HFF-Myc (cell line): ENCODE results near the gene CRELD2.

Source experiments
- DNase-seq: peaks from one replicate; pipeline ENCODE4 v3.0.0-alpha.2; 2011; ENCODE audit warnings: low read depth; ENCODE audit errors: extremely low read depth
- H3K4me3 ChIP-seq: replicated peaks from 2 replicates; pipeline ENCODE4 v1.5.1; 2011; ENCODE audit warnings: low read depth, mild to moderate bottlenecking, control low read depth, low read length
- TF ChIP-seq, protein P1 (sequence below): IDR thresholded peaks from 2 replicates; pipeline ENCODE4 v1.5.1; 2012; ENCODE audit warnings: mild to moderate bottlenecking, low read depth, low read length, control low read depth; ENCODE audit errors: missing control alignments

Gene CRELD2

DNA sequence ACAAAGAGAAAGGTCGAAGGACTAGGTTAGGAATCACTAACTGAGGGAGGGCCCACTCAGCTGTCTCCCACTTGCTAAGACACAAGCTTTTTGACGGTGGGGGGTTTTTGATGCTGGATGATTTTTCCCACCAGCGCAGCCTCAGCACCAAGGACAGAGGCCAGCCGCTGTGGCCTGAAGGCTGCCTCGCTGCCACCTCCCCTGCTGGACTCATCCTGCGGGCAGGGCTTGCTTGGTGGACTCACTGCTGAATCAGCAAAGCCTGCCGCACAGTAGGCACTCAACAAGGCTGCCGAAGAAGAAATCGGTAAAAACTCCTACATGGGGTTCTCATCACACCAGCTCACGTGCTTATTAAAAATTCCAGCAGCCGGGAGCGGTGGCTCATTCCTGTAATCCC lies 2.8 kb upstream of the CRELD2 start:
- TF ChIP-seq, protein P1, sequence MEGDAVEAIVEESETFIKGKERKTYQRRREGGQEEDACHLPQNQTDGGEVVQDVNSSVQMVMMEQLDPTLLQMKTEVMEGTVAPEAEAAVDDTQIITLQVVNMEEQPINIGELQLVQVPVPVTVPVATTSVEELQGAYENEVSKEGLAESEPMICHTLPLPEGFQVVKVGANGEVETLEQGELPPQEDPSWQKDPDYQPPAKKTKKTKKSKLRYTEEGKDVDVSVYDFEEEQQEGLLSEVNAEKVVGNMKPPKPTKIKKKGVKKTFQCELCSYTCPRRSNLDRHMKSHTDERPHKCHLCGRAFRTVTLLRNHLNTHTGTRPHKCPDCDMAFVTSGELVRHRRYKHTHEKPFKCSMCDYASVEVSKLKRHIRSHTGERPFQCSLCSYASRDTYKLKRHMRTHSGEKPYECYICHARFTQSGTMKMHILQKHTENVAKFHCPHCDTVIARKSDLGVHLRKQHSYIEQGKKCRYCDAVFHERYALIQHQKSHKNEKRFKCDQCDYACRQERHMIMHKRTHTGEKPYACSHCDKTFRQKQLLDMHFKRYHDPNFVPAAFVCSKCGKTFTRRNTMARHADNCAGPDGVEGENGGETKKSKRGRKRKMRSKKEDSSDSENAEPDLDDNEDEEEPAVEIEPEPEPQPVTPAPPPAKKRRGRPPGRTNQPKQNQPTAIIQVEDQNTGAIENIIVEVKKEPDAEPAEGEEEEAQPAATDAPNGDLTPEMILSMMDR = no peak
- no peak for DNase-seq
- H3K4me3 ChIP-seq = no peak overlapping the region

DNA sequence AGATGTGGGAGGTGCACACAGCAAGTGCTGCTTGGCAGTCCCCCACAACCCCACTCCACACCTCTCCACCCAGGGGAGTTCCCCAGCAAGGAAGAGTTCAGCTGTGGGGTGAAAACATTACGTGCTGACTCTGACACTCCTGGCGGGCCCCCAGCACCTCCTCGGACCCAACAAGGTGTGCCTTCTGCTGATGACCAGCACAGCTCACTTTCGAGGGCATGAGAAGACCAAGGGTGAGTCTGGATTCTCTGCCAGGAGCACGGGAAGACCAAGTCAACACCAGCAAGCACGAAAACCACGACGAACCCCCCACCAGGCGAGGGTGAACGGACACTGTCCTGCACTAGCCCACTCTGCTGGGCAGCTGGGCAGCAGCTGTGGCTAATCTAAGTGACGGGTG lies 1.6 kb upstream of the CRELD2 start:
- TF ChIP-seq, protein P1 = no peak
- H3K4me3 ChIP-seq = peak overlapping the region; percentile 80
- DNase-seq = no peak

DNA sequence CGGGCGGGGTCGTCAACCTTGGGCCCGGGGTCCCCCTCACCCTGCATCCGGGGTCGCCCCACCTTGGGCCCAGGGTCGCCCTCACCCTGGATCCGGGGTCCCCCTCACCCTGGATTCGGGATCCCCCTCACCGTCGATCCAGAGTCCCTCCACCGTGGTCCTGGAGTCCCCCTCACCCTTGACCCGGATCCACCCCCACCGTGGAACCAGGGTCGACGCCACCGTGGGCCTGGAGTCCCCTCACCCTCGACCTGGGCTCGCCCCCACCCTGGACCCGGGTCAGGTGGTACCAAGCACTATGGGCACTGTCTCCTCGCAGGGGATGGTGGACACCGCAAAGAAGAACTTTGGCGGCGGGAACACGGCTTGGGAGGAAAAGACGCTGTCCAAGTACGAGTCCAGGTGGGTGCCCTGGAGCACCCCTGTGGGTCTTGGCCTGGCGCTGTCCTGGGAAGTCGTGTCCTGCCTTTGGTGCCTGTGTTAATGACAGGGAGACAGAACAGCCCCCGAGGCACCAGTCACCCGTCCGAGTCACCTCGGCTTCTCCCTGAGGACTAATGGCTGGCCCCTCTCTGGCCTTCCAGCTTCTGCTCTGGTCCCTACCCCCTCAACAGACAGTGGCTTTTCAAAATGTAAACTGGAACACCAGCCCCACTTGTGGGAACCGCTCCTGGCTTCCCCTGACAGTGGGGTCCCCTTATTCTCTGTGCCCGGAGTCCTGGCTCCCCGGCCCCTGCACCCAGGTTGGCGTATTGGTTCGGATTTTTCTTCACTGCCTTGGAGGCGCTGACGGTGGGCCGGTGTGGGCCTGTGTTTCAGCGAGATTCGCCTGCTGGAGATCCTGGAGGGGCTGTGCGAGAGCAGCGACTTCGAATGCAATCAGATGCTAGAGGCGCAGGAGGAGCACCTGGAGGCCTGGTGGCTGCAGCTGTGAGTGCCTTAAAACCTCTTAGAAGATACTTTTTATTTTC lies 762 bp downstream of the CRELD2 start:
- DNase-seq = no peak
- H3K4me3 ChIP-seq = peak overlapping the region; percentile 80

DNA sequence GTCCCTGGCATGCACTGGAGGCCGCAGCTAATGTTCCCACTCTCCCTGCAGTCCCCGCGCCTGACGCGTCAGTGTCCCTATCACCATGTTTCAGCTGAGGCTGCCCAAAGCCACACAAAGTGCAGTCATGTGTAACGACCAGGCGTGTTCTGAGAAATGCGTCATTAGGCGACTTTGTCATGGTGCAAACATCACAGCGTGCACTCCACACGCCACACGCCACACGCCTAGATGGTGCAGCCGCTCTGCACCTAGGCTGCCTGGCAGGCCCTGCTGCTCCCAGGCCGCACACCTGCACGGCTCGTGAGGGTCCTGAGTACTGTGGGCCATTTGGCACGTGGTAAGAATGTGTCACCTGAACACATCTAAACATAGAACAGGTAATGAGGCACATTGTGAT lies 2.4 kb downstream of the CRELD2 start:
- H3K4me3 ChIP-seq = no peak overlapping the region
- TF ChIP-seq, protein P1 = no peak
- DNase-seq = no peak

More for the DNA sequence above, 762 bp downstream of the CRELD2 start:
- TF ChIP-seq, protein P1 = no peak

DNA sequence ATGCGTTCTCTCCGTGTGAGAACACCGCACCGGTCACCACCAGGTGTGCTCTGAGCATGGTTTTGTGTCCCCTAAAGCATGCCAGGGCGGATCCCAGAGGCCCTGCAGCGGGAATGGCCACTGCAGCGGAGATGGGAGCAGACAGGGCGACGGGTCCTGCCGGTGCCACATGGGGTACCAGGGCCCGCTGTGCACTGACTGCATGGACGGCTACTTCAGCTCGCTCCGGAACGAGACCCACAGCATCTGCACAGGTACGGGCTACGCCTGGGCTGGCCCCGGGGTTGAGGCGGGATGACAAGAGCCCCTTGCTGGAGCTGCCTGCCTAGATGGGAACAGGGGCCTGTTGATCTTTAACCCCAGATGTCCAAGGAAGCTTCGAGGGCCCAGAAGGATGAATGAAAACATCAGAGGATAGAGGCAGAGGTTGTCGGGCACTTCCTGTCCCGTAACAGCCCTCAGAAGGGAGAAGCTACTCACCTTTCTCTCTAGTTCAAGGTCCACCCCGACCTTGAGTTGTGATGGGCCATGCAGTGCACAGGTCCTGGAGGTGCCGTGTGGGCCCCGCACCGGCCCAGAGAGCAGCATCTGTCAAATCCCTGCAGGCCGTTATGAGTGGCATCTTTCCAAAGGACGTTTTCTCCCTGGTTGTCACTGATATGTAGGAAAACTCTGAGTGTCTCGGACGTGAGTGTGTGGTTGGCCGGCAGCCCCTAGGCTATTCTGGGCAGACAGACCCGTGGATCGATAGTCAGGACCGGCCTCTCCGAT lies 3.3 kb downstream of the CRELD2 start:
- DNase-seq = no peak
- no peak overlapping the region for H3K4me3 ChIP-seq
- TF ChIP-seq, protein P1 = no peak

DNA sequence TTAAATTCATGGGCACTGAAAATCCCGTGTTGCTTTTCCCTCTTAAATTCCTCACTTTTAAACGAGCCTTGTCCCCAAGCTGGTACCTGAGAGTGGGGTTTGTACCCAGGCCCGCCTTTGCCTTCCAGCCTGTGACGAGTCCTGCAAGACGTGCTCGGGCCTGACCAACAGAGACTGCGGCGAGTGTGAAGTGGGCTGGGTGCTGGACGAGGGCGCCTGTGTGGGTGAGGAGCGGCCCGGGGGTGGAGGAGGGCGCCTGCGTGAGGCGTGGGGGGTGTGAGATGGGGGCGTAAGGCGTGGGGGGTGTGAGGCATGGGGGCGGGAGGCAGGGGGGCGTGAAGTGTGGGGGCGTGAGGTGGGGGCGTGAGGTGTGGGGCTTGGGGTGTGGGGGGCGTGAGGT lies 4.0 kb downstream of the CRELD2 start:
- H3K4me3 ChIP-seq = no peak overlapping the region
- TF ChIP-seq, protein P1 = no peak
- DNase-seq = no peak
